ENCODE data around the gene TRAM2. TPM values are rescaled to one million over a fixed set of nuclear protein-coding genes. Genes with fewer than 3 reads are reported as not detected.

Gene TRAM2
- total and polyA plus RNA-seq, 2 of the 13 experiments (the other 11 are each of a cell fraction or from before 2014, with no cell fraction given) = 49.1 to 72.5 TPM

DNA sequence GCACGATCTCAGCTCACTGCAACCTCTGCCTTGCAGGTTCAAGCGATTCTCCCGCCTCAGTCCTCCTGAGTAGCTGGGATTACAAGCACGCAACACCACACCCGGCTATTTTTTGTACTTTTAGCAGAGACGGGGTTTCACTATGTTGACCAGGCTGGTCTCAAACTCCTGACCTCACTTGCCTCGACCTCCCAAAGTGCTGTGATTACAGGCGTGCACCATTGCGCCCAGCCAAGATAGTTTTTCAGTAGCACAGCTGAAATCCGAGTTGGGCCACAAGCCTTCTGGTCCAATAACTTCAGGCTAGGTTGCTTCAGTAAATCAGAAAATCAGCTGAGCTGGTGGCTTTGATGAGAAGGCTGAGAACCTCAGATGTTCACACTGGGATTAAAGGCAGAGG, 65.7 kb downstream of the TRAM2 start (continued):
- TF ChIP-seq, protein P1, sequence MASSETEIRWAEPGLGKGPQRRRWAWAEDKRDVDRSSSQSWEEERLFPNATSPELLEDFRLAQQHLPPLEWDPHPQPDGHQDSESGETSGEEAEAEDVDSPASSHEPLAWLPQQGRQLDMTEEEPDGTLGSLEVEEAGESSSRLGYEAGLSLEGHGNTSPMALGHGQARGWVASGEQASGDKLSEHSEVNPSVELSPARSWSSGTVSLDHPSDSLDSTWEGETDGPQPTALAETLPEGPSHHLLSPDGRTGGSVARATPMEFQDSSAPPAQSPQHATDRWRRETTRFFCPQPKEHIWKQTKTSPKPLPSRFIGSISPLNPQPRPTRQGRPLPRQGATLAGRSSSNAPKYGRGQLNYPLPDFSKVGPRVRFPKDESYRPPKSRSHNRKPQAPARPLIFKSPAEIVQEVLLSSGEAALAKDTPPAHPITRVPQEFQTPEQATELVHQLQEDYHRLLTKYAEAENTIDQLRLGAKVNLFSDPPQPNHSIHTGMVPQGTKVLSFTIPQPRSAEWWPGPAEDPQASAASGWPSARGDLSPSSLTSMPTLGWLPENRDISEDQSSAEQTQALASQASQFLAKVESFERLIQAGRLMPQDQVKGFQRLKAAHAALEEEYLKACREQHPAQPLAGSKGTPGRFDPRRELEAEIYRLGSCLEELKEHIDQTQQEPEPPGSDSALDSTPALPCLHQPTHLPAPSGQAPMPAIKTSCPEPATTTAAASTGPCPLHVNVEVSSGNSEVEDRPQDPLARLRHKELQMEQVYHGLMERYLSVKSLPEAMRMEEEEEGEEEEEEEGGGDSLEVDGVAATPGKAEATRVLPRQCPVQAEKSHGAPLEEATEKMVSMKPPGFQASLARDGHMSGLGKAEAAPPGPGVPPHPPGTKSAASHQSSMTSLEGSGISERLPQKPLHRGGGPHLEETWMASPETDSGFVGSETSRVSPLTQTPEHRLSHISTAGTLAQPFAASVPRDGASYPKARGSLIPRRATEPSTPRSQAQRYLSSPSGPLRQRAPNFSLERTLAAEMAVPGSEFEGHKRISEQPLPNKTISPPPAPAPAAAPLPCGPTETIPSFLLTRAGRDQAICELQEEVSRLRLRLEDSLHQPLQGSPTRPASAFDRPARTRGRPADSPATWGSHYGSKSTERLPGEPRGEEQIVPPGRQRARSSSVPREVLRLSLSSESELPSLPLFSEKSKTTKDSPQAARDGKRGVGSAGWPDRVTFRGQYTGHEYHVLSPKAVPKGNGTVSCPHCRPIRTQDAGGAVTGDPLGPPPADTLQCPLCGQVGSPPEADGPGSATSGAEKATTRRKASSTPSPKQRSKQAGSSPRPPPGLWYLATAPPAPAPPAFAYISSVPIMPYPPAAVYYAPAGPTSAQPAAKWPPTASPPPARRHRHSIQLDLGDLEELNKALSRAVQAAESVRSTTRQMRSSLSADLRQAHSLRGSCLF (CRISPR knock-in tag; IDR thresholded peaks at IDR 0.05; ENCODE audit: borderline replicate concordance) = no peak
- TF ChIP-seq ZNF34 (CRISPR knock-in tag; IDR thresholded peaks at IDR 0.05; ENCODE audit: borderline replicate concordance) (no peak), ATF7 (IDR thresholded peaks at IDR 0.05) (no peak), ATF7 (CRISPR knock-in tag; IDR thresholded peaks at IDR 0.05) (no peak), EHMT2 (IDR thresholded peaks at IDR 0.05; ENCODE audit: borderline replicate concordance, low read depth, low read length) (no peak), NR2F2 (IDR thresholded peaks at IDR 0.05; ENCODE audit: borderline replicate concordance, low read depth) (no peak), NR2F6 (IDR thresholded peaks at IDR 0.05) (no peak), NR2F6 (CRISPR knock-in tag; IDR thresholded peaks at IDR 0.05) (no peak), ZBTB38 (CRISPR knock-in tag; IDR thresholded peaks at IDR 0.05) (no peak), SYNCRIP (IDR thresholded peaks at IDR 0.05; ENCODE audit: insufficient read depth, low read depth, low read length) (no peak), DPF2 (CRISPR knock-in tag; IDR thresholded peaks at IDR 0.05; ENCODE audit: borderline replicate concordance, low read depth) (no peak)
- TF ChIP-seq, protein P2, sequence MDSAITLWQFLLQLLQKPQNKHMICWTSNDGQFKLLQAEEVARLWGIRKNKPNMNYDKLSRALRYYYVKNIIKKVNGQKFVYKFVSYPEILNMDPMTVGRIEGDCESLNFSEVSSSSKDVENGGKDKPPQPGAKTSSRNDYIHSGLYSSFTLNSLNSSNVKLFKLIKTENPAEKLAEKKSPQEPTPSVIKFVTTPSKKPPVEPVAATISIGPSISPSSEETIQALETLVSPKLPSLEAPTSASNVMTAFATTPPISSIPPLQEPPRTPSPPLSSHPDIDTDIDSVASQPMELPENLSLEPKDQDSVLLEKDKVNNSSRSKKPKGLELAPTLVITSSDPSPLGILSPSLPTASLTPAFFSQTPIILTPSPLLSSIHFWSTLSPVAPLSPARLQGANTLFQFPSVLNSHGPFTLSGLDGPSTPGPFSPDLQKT (CRISPR knock-in tag; IDR thresholded peaks at IDR 0.05; ENCODE audit: borderline replicate concordance) = no peak

Measured in HepG2 (cell line).